GM11168 (cell line): ENCODE data around the gene THAP6.

Source experiments
- in situ Hi-C: fragments of 300-500 bp; cut with MboI; formaldehyde crosslinking; loops from one replicate; pipeline ENCODE4 v1.12.0; 2022; ENCODE audit warnings: low sequenced_read_pairs; ENCODE audit not compliant: unreplicated experiment

Gene THAP6

DNA sequence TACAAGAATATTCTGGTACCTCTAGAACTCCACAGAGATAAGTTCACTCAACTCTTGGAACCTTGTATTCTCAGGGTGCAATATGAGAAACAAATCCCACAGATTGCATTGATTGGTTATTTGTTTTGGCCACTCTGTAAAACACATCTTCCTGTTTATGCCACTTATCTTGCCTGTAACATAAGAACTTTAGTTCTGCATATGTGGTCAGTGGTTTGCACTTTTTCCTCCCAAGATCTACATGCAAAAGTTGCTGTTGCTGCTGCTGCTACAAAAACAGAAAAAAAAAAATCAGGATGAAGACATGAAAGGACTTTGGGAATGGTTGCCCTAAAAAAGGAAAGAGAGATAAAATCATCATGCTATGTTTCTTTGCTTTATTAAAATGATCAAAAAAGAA, 51.2 kb downstream of the THAP6 start:
- in situ Hi-C loops = no loop called here

DNA sequence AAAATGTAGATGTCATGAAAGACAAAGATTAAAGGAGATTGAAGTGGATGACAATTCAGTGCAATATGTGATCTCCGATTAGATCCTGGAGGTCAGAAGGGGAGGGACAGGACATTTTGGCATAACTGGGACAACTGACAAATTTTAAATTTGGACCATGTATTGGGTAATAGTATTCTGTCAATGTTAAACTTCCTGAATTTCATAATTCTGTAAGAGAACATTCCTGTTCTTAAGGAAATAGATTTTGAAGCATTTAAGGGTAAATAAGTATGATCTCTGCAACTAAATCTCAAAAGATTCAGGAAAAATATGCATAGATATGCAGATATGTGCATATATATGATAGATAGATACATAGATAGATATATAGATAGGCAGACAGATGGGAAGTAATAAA, 52.6 kb downstream of the THAP6 start:
- in situ Hi-C loops = no loop called here

DNA sequence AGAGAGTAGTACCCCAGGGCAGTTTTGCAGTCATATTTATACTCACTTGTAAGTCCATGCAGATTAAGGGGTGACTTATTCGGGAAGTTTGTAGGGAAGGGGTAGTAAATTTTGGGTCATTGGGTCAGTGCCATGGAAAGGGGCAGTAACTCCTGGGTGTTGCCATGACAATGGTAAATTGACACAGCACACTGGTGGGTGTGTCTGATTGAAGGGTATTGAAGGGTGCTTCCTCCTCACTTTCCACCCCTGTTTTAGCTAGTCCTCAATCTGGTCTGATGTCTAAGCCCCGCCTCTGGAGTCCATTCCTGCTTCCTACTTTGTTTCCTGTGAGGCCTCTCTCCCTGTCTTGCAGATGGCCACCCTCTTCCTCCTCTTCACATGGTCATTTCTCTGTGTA, 53.5 kb downstream of the THAP6 start:
- in situ Hi-C loops = no loop called here
